ENCODE measurements around the gene COL5A1.
A peak's percentile ranks its signal among the peaks of the same experiment; 100 is the strongest.

COL5A1 gene

GRCh38 chr9:134607971-134608370, 33.6 kb upstream of the COL5A1 start:
- peak; percentile 48 for DNase-seq (ENCODE audit: low read depth)
- TF ChIP-seq CTCF (conservative IDR thresholded peaks at IDR 0.05; ENCODE audit: control insufficient read depth, insufficient read depth, low read depth, low read length): no peak
- no peak overlapping the region for H3K4me3 ChIP-seq (ENCODE audit: control insufficient read depth, low read depth, low read length)

- no peak overlapping the region for H3K4me3 ChIP-seq (ENCODE audit: control insufficient read depth, low read depth, low read length)
- no peak for DNase-seq (ENCODE audit: low read depth)
- TF ChIP-seq CTCF (conservative IDR thresholded peaks at IDR 0.05; ENCODE audit: control insufficient read depth, insufficient read depth, low read depth, low read length): no peak
Observed at GRCh38 chr9:134611046-134611445, 30.6 kb upstream of the COL5A1 start.

GRCh38 chr9:134612309-134612708, 29.3 kb upstream of the COL5A1 start:
- no peak for TF ChIP-seq CTCF (conservative IDR thresholded peaks at IDR 0.05; ENCODE audit: control insufficient read depth, insufficient read depth, low read depth, low read length)
- no peak for DNase-seq (ENCODE audit: low read depth)
- no peak overlapping the region for H3K4me3 ChIP-seq (ENCODE audit: control insufficient read depth, low read depth, low read length)

- TF ChIP-seq CTCF (conservative IDR thresholded peaks at IDR 0.05; ENCODE audit: control insufficient read depth, insufficient read depth, low read depth, low read length): no peak
- H3K4me3 ChIP-seq (ENCODE audit: control insufficient read depth, low read depth, low read length): no peak overlapping the region
- DNase-seq (ENCODE audit: low read depth): no peak
Observed at GRCh38 chr9:134612715-134613114, 28.9 kb upstream of the COL5A1 start.

- TF ChIP-seq CTCF (conservative IDR thresholded peaks at IDR 0.05; ENCODE audit: control insufficient read depth, insufficient read depth, low read depth, low read length): no peak
- DNase-seq (ENCODE audit: low read depth): no peak
- H3K4me3 ChIP-seq (ENCODE audit: control insufficient read depth, low read depth, low read length): no peak overlapping the region
Observed at GRCh38 chr9:134614256-134614655, 27.3 kb upstream of the COL5A1 start.

- no peak overlapping the region for H3K4me3 ChIP-seq (ENCODE audit: control insufficient read depth, low read depth, low read length)
- no peak for TF ChIP-seq CTCF (conservative IDR thresholded peaks at IDR 0.05; ENCODE audit: control insufficient read depth, insufficient read depth, low read depth, low read length)
- peak; percentile 25 for DNase-seq (ENCODE audit: low read depth)
Observed at GRCh38 chr9:134616341-134616740, 25.3 kb upstream of the COL5A1 start.

- no peak for DNase-seq (ENCODE audit: low read depth)
- no peak overlapping the region for H3K4me3 ChIP-seq (ENCODE audit: control insufficient read depth, low read depth, low read length)
- no peak for TF ChIP-seq CTCF (conservative IDR thresholded peaks at IDR 0.05; ENCODE audit: control insufficient read depth, insufficient read depth, low read depth, low read length)
Observed at GRCh38 chr9:134617246-134617645, 24.4 kb upstream of the COL5A1 start.
